ENCODE measurements around the gene KCTD5. TPM values are rescaled to one million over a fixed set of nuclear protein-coding genes. Genes with fewer than 3 reads are reported as not detected.

KCTD5 gene, protein sequence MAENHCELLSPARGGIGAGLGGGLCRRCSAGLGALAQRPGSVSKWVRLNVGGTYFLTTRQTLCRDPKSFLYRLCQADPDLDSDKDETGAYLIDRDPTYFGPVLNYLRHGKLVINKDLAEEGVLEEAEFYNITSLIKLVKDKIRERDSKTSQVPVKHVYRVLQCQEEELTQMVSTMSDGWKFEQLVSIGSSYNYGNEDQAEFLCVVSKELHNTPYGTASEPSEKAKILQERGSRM
- total RNA-seq (2022; extraction: Qiagen RNA extraction): 34.6 to 43.4 TPM (median 42.9 TPM) in 5 replicates

DNA sequence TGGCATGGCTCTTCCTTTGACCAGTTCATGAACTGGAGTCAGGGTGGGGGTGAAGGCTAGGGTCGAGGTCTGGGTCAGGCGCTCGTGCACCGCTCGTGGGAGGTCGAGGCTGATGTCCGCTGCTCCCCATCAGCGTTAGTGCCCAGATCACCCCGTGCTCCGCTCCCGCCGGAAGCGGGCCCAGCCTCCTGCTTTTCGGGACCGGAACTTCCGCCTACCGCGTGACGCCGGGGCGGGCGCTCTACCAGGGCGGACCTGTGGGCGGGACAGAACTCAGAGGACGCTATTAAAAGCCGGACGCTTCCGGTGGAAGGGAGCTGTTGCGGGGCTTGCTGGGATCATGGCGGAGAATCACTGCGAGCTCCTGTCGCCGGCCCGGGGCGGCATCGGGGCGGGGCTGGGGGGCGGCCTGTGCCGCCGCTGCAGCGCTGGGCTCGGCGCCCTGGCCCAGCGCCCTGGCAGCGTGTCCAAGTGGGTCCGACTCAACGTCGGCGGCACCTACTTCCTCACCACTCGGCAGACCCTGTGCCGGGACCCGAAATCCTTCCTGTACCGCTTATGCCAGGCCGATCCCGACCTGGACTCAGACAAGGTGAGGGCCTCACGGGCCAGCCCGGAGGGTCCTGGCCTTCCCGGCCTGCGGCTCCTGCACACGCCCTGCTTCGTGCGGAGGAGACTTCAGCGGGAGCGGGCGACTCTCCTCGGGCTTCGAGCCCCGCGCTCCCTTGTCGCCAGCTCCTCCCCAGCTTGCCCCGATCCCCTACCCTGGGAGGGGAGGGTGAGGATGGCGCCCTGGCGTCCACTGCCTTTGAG lies at the start of gene KCTD5:
Gene KCTD5 (plus strand): TSS at position 315 of the 813 bp plus-strand sequence. CDS start 26 bp downstream, at position 341.

DNA sequence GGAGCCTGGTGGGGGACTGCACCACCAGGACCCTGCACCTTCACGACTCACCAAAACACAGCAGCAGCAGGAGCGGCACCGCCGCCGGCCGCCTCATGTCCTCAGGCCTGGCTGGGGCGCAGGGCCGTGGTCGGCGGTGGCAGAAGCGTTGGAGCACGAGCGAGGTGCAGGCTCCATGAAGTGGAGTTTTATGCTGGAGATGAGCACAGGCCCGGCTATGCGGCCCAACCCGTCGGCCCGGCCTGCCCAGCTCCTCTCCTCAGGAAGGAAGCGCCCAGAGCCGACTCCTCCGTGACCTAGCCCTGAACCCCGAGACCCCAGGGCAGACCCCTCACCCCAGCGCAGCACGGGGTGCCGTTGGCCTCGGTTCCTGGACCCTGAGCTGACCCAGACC lies 37.7 kb downstream of the KCTD5 start, which contains the start of gene PRSS27:
Gene PRSS27 (minus strand): TSS at position 161 of the 394 bp plus-strand sequence. CDS start 64 bp downstream, at position 97.

GRCh38 chr16:2752035-2752849 lies 69.9 kb downstream of the KCTD5 start, which contains the start of gene SRRM2:
Gene SRRM2 (plus strand): TSS chr16:2752638. CDS start chr16:2756365, 3,727 bp downstream.

Other genes with a start within 250 kb of the KCTD5 start
- 13.0 to 19.3 TPM (median 17.4 TPM) in 5 replicates for gene TEDC2, start 222.4 kb upstream of the KCTD5 start, total RNA-seq (2022; extraction: Qiagen RNA extraction)
- gene NTN3, start 211.2 kb upstream of the KCTD5 start, total RNA-seq (2022; extraction: Qiagen RNA extraction): 0.06 TPM in 1 of 5 replicates, not detected in the others
- 4.4 to 9.1 TPM (median 8.2 TPM) in 5 replicates for gene TBC1D24, start 207.4 kb upstream of the KCTD5 start, total RNA-seq (2022; extraction: Qiagen RNA extraction)
- gene ATP6V0C, start 168.6 kb upstream of the KCTD5 start, total RNA-seq (2022; extraction: Qiagen RNA extraction): 131 to 329 TPM (median 265 TPM) in 5 replicates
- 14.7 to 22.9 TPM (median 19.9 TPM) in 5 replicates for gene AMDHD2, start 162.2 kb upstream of the KCTD5 start, total RNA-seq (2022; extraction: Qiagen RNA extraction)
- gene CEMP1, start 151.1 kb upstream of the KCTD5 start, total RNA-seq (2022; extraction: Qiagen RNA extraction): not detected in 5 replicates
- gene PDPK1, start 144.5 kb upstream of the KCTD5 start, total RNA-seq (2022; extraction: Qiagen RNA extraction): 17.9 to 25.7 TPM (median 23.2 TPM) in 5 replicates
- gene PRSS27, start 37.7 kb downstream of the KCTD5 start, total RNA-seq (2022; extraction: Qiagen RNA extraction): 1.1 to 2.4 TPM (median 1.5 TPM) in 5 replicates
- gene SRRM2, start 70.1 kb downstream of the KCTD5 start, total RNA-seq (2022; extraction: Qiagen RNA extraction): 272 to 485 TPM (median 450 TPM) in 5 replicates
- gene ELOB, start 94.8 kb downstream of the KCTD5 start, total RNA-seq (2022; extraction: Qiagen RNA extraction): 421 to 531 TPM (median 462 TPM) in 5 replicates
- gene PRSS33, start 105.0 kb downstream of the KCTD5 start, total RNA-seq (2022; extraction: Qiagen RNA extraction): not detected in 5 replicates
- gene PRSS41, start 115.9 kb downstream of the KCTD5 start, total RNA-seq (2022; extraction: Qiagen RNA extraction): not detected in 5 replicates
- 0.18 to 0.19 TPM in 2 of 5 replicates, not detected in the others for gene PRSS21, start 134.7 kb downstream of the KCTD5 start, total RNA-seq (2022; extraction: Qiagen RNA extraction)
- gene ZG16B, start 147.8 kb downstream of the KCTD5 start, total RNA-seq (2022; extraction: Qiagen RNA extraction): 0.60 to 0.98 TPM (median 0.66 TPM) in 5 replicates
- gene PRSS22, start 175.6 kb downstream of the KCTD5 start, total RNA-seq (2022; extraction: Qiagen RNA extraction): 0.35 to 1.5 TPM (median 0.65 TPM) in 5 replicates
- gene FLYWCH2, start 200.7 kb downstream of the KCTD5 start, total RNA-seq (2022; extraction: Qiagen RNA extraction): 44.5 to 51.4 TPM (median 50.7 TPM) in 5 replicates
- 14.4 to 27.1 TPM (median 24.6 TPM) in 5 replicates for gene FLYWCH1, start 229.4 kb downstream of the KCTD5 start, total RNA-seq (2022; extraction: Qiagen RNA extraction)

Data from A549 treated with dexamethasone at 1 μM for 4 hours (cell line).